Aortic smooth muscle cell (primary cell): ENCODE results near the gene RNF111. TPM values are rescaled to one million over a fixed set of nuclear protein-coding genes. Genes with fewer than 3 reads are reported as not detected.

Experiments
- total RNA-seq: library from RNA; depleted of rRNA; stranded (reverse); fragments of >200 nt; gene quantifications from 2 replicates; pipeline ENCODE4 v1.2.3, GENCODE V29; 2014

The RNF111 gene
- total RNA-seq: 11.9 and 16.5 TPM in 2 replicates

DNA sequence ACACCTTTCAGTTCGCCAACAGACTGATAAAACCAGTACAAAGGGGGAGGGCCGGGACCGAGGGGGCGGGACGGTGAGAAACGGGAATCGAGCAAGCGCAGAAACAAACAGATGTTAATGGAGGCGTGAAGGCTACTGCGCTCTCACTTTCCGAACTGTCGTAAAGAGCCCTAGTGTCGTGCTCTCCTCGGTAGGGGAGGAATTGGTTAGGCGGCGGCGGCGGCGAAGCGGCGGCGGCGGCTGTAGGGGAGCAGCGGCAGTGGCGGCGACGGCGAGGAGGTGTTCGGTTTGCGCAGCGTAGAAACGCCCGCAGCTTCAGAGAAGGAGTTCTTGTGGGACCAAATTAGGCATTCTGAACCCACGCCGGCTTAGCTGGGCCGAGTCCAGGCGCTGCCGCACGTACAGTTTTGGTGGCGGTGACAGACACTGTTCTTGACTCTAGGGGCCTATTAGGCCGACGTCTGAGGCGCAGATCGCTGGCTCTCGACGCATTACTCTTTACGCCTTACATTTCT, at the start of gene RNF111:
TSS of gene RNF111 (plus strand) at position 173 of the 515 bp plus-strand sequence. CDS start 43,160 bp downstream, outside the sequence.

GRCh38 chr15:59104912-59105732, 117.7 kb downstream of the RNF111 start, which contains the start of gene CCNB2:
TSS of gene CCNB2 (plus strand) at chr15:59105146. CDS start at chr15:59105269, 123 bp downstream.

Other genes with a start within 250 kb of the RNF111 start
- 244 and 326 TPM in 2 replicates for gene ADAM10, start 238.0 kb upstream of the RNF111 start, total RNA-seq
- gene MINDY2, start 216.4 kb upstream of the RNF111 start, total RNA-seq: 16.1 and 16.5 TPM in 2 replicates
- 71.5 and 79.7 TPM in 2 replicates for gene SLTM, start 54.0 kb upstream of the RNF111 start, total RNA-seq
- 24.0 and 25.8 TPM in 2 replicates for gene CCNB2, start 117.5 kb downstream of the RNF111 start, total RNA-seq
- gene LDHAL6B, start 219.2 kb downstream of the RNF111 start, total RNA-seq: not detected in 2 replicates